ENCODE results near the gene AGA.

The AGA gene

GRCh38 chr4:177447417-177448004 is 5.3 kb upstream of the AGA start:
- no peak for DNase-seq (ENCODE audit: low read depth)

GRCh38 chr4:177446586-177446985 is 4.3 kb upstream of the AGA start:
- no peak for DNase-seq (ENCODE audit: low read depth)

- DNase-seq (ENCODE audit: low read depth) = no peak
These were observed 2.9 kb upstream of the AGA start for GRCh38 chr4:177444911-177445736.

GRCh38 chr4:177441061-177441802 is 1.0 kb downstream of the AGA start:
- DNase-seq (ENCODE audit: low read depth) = no peak

- no peak for DNase-seq (ENCODE audit: low read depth)
These were observed 5.8 kb downstream of the AGA start for GRCh38 chr4:177436456-177436855.

GRCh38 chr4:177434667-177435066 is 7.6 kb downstream of the AGA start:
- DNase-seq (ENCODE audit: low read depth) = no peak

GRCh38 chr4:177427192-177427591 is 15.0 kb downstream of the AGA start:
- DNase-seq (ENCODE audit: low read depth) = no peak

- DNase-seq (ENCODE audit: low read depth) = no peak
These were observed 22.8 kb downstream of the AGA start for GRCh38 chr4:177419434-177419833.

- DNase-seq (ENCODE audit: low read depth) = no peak
These were observed 28.6 kb downstream of the AGA start for GRCh38 chr4:177413656-177414055.

GRCh38 chr4:177413076-177413475 is 29.2 kb downstream of the AGA start:
- DNase-seq (ENCODE audit: low read depth) = no peak

GRCh38 chr4:177411996-177412395 is 30.2 kb downstream of the AGA start:
- no peak for DNase-seq (ENCODE audit: low read depth)

- no peak for DNase-seq (ENCODE audit: low read depth)
These were observed 31.7 kb downstream of the AGA start for GRCh38 chr4:177410566-177410965.

GRCh38 chr4:177408023-177408422 is 34.2 kb downstream of the AGA start:
- DNase-seq (ENCODE audit: low read depth) = no peak

GRCh38 chr4:177405508-177405907 is 36.7 kb downstream of the AGA start:
- DNase-seq (ENCODE audit: low read depth) = no peak

- DNase-seq (ENCODE audit: low read depth) = no peak
These were observed 37.3 kb downstream of the AGA start for GRCh38 chr4:177404986-177405385.

GRCh38 chr4:177404342-177404741 is 37.9 kb downstream of the AGA start:
- no peak for DNase-seq (ENCODE audit: low read depth)

- no peak for DNase-seq (ENCODE audit: low read depth)
These were observed 38.5 kb downstream of the AGA start for GRCh38 chr4:177403746-177404145.

GRCh38 chr4:177401658-177402273 is 40.5 kb downstream of the AGA start:
- no peak for DNase-seq (ENCODE audit: low read depth)

GRCh38 chr4:177400030-177400429 is 42.2 kb downstream of the AGA start:
- no peak for DNase-seq (ENCODE audit: low read depth)

GRCh38 chr4:177396352-177396751 is 45.9 kb downstream of the AGA start:
- DNase-seq (ENCODE audit: low read depth) = no peak

GRCh38 chr4:177393236-177393635 is 49.0 kb downstream of the AGA start:
- no peak for DNase-seq (ENCODE audit: low read depth)

- no peak for DNase-seq (ENCODE audit: low read depth)
These were observed 50.3 kb downstream of the AGA start for GRCh38 chr4:177391953-177392352.

- DNase-seq (ENCODE audit: low read depth) = no peak
These were observed 51.0 kb downstream of the AGA start for GRCh38 chr4:177391287-177391686.

All from stimulated activated CD8-positive, alpha-beta memory T cell treated with anti-CD3 and anti-CD28 coated beads, Interleukin-15, amount 100 ng/mL, for 24 hours (primary cell).